Measurements from ENCODE around the gene LHFPL6.

GRCh38 chr13:39373145-39373544 lies 229.8 kb downstream of the LHFPL6 start:
- TF ChIP-seq EZH2phosphoT487 (IDR thresholded peaks at IDR 0.05): no peak
- TF ChIP-seq EZH2 (IDR thresholded peaks at IDR 0.05): no peak
- no peak for TF ChIP-seq CTCF (IDR thresholded peaks at IDR 0.05)
